Measurements from ENCODE around the gene ZGLP1. TPM values are rescaled to one million over a fixed set of nuclear protein-coding genes. Genes with fewer than 3 reads are reported as not detected.
A peak's percentile ranks its signal among the peaks of the same experiment; 100 is the strongest.

ZGLP1 gene
- total RNA-seq, 3 donors from 2014 or later = 6.9 to 10.1 (median 9.3) TPM

DNA sequence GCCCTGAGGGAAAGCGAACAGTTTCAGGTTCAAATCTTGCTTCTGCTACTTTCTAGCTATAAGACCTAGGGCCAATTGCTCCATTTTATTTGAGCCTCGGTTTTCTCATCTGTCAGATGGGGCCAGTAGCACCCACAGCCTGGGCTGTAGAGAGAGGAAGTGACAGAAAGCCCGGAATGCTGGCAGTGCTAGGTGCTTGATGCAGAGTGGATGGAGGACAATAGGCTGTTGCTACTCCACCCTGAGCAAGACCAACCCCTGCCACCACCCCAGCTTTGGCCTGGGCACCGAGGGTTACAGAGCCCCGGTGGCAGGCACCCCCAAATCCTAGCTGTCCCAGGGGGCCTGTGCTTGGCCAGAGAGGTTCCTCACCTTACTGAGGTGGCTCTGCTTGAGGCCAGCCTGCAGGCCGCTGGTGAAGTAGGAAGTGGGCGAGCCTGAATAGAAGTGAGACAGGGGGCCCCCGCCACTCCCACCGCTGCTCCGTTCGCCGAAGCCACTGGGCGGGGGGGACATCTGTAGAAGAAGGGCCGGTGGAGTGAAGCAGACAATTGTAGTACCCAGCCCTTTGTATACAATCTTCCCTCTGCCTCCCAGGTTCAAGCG, 8.3 kb upstream of the ZGLP1 start:
- ATAC-seq (no peak), DNase-seq (no peak)
- no peak overlapping the region for H3K4me3 Mint-ChIP-seq
- H3K4me1 Mint-ChIP-seq (ENCODE audit: low read depth) = peaks cover 11% of the 10 kb centered on the region
- H3K36me3 Mint-ChIP-seq (ENCODE audit: insufficient read depth) = peaks cover 29% of the 10 kb centered on the region
- H3K27me3 Mint-ChIP-seq (ENCODE audit: low read depth) = no peaks in the 10 kb centered on the region
- H3K9me3 Mint-ChIP-seq = no peaks in the 10 kb centered on the region

DNA sequence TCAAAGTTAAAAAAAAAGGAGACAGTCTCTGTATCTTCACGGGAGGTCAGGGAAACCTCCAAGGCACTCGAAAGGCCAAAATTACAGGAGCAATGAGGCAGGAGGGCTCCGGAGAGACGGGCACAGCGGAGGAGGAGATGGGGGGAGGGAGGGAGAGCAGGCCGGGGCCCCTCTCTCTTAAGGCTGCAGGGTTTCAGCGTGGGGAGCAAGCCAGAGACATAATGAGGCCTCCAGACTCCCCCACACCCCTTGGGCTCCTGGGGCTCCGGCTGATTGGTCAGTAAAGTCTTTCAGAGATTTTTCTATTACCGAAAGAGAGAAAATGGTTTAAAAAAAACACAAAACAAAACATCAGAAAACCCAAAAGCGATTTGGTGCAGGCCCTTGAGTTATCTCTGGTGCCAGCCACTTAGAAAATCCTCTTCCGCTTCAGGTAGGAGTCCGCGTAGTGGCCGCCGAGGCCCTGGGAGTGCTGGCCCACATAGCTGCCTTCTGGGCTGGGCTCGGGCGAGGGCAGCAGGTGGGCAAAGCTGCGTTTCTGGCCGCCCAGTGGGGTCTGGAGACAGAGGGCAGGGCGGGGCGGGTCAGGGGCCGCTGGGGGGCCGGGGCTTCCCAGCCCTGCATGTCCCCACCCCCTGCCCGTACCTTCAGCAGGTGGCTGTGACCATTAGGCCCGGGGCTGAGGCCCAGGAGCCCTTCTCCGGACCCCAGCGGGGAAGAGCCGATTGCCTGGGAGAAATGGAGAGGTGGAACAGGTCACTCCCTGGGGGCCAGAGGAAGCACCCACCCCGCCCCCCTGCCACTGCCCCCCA, 7.6 kb upstream of the ZGLP1 start:
- Mint-ChIP-seq H3K9me3 (no peaks in the 10 kb centered on the region), H3K4me3 (peak overlapping the region; percentile 16), H3K4me1 (ENCODE audit: low read depth) (peaks cover 11% of the 10 kb centered on the region), H3K27me3 (ENCODE audit: low read depth) (no peaks in the 10 kb centered on the region), H3K36me3 (ENCODE audit: insufficient read depth) (peaks cover 29% of the 10 kb centered on the region)
- ATAC-seq (no peak), DNase-seq (no peak)

DNA sequence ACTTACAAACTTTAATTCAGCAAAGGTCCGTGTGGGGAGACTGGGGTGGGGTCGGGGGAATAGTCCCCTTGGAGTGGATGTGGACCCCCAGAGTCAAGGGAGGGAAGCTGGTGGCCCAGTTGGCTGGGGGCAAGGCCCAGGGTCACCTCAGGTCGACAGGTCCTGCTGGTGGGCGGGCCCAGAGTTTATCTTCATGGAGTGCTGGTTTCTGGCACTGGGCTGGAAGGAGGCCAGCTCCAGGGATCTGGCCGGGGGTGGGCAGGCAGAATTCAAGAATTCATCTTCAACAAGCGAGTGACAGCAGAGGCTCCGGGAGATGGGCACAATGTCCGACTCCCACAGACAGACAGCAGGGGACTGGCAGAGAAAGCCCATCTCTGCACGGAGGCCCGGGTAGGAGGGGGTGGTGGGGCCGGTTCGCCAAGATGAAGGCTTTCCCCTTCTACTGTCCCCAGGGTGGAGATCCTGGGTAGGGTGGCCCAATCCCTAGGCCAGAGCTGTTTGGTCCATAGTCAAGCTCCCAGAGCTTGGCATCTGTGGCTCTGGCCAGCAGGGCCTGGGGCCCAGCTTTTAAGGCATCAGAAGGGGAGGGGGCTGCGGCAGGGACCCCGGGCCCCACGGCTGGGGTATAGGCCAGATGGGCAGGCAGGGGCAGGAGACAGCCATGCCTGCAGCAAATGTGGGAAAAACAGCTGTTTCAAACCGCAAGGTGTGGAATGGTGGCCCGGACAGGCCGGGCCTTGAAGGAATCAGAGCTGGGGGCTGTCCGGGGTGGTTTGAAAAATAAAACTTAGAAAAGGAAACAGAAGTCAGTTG, 6.8 kb upstream of the ZGLP1 start:
- H3K4me1 Mint-ChIP-seq (ENCODE audit: low read depth) = peaks cover 11% of the 10 kb centered on the region
- H3K4me3 Mint-ChIP-seq = peak overlapping the region; percentile 93
- ATAC-seq (peak in 1 of 2 donors; percentile 6), DNase-seq (no peak)
- no peaks in the 10 kb centered on the region for H3K27me3 Mint-ChIP-seq (ENCODE audit: low read depth)
- no peaks in the 10 kb centered on the region for H3K9me3 Mint-ChIP-seq
- peaks cover 22% of the 10 kb centered on the region for H3K36me3 Mint-ChIP-seq (ENCODE audit: insufficient read depth)

DNA sequence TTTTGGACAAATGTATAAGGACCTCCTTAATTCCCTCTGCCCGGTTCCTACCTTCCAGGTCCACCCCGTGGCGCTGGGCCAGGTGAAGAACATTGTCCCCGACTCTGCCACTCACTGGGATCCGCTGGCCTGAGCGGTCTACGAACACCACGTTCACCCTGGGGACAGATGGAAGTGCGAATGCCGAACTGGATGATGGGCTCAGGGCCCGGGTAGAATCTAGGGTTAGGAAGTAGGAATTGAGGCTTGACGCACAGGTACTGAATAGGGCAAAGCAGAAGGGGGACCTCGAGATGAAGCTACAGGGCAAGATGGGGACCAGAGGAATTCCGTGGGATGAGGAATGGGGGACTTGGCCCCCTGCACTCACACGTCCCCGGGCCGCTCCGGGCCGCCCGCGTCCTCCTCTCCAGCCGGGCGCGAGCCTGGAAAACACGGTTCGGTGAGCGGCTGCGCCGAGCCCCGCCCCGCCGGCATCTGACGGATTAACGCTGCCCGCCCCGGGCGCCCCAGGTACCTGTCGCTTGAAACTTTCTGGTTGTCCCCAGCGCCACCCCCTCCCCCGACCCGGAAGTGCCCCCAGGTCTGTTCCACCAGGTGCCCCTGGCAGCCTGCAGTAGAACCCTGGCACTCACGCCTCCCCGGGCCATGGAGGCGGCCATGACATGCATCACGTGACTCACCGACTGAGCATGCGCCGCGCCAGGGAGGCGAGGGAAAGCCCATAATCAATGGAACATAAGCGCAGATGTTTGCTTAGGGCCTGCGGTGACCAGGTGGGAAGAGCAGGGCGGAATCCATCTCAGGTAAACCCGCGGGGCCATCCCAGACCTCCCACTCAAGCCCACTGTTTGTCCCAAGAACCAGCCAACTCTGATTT, 6.0 kb upstream of the ZGLP1 start, which contains the start of gene FDX2:
Gene FDX2, minus strand, starts transcription at position 681 of the 880 bp plus-strand sequence. Its CDS starts 19 bp downstream, at position 662.
- no peaks in the 10 kb centered on the region for H3K9me3 Mint-ChIP-seq
- peaks cover 11% of the 10 kb centered on the region for H3K4me1 Mint-ChIP-seq (ENCODE audit: low read depth)
- peaks cover 22% of the 10 kb centered on the region for H3K36me3 Mint-ChIP-seq (ENCODE audit: insufficient read depth)
- peak; percentile 90 to 92 for ATAC-seq
- peak; percentile 92 for DNase-seq
- H3K27me3 Mint-ChIP-seq (ENCODE audit: low read depth) = no peaks in the 10 kb centered on the region
- H3K4me3 Mint-ChIP-seq = peak within 1 kb of the TSS; percentile 93

DNA sequence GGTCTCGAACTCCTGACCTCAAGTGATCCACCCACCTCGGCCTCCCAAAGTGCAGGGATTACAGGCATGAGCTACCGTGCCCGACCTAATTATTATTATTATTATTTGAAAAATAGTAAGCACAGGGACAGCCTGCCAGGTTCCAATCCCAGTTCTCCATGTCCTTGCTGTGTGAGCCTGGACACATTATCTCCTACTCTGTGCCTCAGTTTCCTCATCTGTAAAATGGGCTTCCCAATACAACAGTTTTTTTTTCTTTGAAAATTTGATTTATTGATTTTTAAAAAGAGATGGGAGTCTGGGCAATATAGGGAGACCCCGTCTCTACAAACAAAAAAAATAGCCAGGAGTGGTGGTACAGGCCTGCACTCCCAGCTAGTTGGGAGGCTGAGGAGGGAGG, 3.3 kb downstream of the ZGLP1 start:
- ATAC-seq = no peak

DNA sequence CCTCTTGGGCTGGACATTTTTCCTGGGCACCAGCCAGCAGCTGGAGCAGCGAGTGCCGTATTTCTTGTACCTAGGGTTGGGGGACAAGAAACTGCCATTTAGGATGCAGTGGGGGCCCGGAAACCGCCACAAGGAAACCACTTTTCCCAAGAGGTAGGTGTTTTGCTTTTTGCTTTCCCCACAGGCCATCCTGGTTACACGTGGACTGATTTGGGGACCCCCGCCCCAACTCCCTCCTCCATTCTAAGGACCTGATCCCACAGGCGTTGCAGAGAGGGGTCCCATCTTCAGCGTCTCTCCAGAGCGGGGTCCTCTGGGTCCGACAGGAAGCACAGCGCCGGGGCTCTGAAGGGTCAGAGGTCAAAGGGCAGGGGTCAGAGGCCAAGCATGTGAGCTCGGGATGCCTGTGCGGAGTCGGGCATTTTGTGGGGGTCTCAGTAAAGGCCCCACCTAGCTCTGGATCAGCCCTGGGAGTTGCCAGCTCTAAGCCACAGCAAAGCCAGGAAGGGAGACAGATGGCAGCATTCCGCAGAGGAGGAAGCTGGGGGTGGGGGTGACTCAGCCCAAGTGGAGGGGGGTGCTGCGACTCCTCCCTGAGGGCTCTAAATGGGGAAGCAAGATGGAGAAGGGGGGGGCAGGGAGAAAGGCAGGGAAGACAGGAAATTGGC, 4.3 kb downstream of the ZGLP1 start:
- peaks cover 6% of the 10 kb centered on the region for H3K36me3 Mint-ChIP-seq (ENCODE audit: insufficient read depth)
- H3K4me3 Mint-ChIP-seq = no peak overlapping the region
- ATAC-seq = no peak
- DNase-seq = no peak
- peaks cover 6% of the 10 kb centered on the region for H3K4me1 Mint-ChIP-seq (ENCODE audit: low read depth)
- no peaks in the 10 kb centered on the region for H3K9me3 Mint-ChIP-seq
- no peaks in the 10 kb centered on the region for H3K27me3 Mint-ChIP-seq (ENCODE audit: low read depth)

More for the DNA sequence above, 3.3 kb downstream of the ZGLP1 start:
- H3K4me3 Mint-ChIP-seq = no peak overlapping the region
- peaks cover 6% of the 10 kb centered on the region for H3K4me1 Mint-ChIP-seq (ENCODE audit: low read depth)
- no peak for DNase-seq
- H3K9me3 Mint-ChIP-seq = no peaks in the 10 kb centered on the region
- H3K36me3 Mint-ChIP-seq (ENCODE audit: insufficient read depth) = peaks cover 6% of the 10 kb centered on the region
- no peaks in the 10 kb centered on the region for H3K27me3 Mint-ChIP-seq (ENCODE audit: low read depth)

DNA sequence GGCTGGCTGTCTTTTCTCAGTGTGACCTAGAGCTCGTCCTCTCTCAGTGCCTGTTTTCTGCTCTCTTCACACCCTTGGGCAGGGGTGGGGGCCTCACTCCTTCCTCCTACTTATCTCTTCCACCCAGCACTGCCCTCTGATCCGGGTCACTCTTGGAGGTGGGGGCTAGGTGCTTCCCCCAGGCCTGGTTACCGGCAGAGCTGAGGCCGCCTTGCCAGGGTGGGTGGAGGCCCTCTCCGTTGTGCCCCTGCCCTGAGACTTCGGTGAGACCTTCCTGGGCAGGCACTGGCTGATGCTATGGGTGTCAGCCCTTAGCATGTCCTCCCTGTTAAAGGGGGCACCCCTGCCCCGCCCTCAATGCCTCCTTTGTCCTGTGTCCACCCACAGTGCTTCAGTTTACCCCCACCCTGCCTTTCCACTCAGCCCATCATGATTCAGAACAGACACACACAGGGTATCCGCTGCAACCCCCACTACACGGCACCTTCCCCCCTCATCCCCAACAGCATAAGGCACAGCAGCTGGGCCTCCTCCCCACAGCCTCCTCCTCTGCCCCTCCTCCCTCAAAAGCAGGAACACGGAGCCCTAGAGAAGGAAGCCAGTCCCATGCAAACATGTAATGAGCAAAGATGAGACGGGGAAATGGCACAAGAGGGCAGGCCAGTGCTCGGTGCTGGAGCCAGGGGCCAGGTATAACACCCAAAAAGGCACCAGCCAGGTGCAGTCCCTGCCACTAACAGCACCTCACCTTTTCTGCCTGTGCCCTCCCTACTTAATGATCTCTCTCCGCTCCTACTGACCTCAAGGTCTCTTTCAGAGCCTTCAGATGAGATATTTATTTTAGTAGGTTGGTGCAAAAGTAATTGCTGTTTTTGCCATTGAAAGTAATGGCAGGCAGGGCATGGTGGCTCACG, 9.8 kb downstream of the ZGLP1 start:
- peaks cover 12% of the 10 kb centered on the region for H3K27me3 Mint-ChIP-seq (ENCODE audit: low read depth)
- H3K4me1 Mint-ChIP-seq (ENCODE audit: low read depth) = peaks cover 17% of the 10 kb centered on the region
- no peak overlapping the region for H3K4me3 Mint-ChIP-seq
- H3K36me3 Mint-ChIP-seq (ENCODE audit: insufficient read depth) = peaks cover 6% of the 10 kb centered on the region
- DNase-seq (no peak), ATAC-seq (no peak)
- H3K9me3 Mint-ChIP-seq = no peaks in the 10 kb centered on the region

DNA sequence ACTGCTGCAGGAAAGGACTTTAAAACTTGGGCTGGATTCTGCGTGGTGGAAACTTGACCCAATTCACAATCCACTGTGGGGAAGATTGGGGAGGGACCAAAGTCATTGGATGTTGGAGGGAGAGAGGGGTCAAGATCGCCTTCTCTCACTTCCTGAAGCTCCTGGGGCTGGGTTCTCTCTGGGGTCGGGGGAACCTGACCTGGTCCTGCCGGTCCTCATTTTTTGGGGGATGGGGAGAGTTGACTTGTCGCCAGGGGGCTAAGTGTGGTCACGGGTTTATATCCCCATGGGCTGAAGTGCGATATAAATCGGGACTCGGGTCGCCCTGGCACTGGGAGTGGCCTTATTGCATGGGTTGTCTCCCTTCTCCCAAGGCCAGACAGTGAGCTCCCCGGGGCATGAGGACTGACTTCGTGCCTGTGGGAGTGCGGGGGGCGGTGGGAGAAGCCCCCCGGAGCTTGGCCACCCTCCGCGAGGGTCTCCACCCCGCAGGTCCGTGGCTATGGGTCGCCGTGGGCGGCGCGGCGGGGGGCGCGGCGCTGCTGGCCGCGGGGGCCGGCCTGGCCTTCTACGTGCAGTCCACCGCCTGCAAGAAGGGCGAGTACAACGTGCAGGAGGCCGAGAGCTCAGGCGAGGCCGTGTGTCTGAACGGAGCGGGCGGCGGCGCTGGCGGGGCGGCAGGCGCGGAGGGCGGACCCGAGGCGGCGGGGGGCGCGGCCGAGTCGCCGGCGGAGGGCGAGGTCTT, 13.6 kb downstream of the ZGLP1 start:
- Mint-ChIP-seq H3K4me3 (peak overlapping the region; percentile 77), H3K4me1 (ENCODE audit: low read depth) (peaks cover 39% of the 10 kb centered on the region), H3K9me3 (no peaks in the 10 kb centered on the region), H3K27me3 (ENCODE audit: low read depth) (peaks cover 46% of the 10 kb centered on the region), H3K36me3 (ENCODE audit: insufficient read depth) (no peaks in the 10 kb centered on the region)
- no peak for DNase-seq
- no peak for ATAC-seq

DNA sequence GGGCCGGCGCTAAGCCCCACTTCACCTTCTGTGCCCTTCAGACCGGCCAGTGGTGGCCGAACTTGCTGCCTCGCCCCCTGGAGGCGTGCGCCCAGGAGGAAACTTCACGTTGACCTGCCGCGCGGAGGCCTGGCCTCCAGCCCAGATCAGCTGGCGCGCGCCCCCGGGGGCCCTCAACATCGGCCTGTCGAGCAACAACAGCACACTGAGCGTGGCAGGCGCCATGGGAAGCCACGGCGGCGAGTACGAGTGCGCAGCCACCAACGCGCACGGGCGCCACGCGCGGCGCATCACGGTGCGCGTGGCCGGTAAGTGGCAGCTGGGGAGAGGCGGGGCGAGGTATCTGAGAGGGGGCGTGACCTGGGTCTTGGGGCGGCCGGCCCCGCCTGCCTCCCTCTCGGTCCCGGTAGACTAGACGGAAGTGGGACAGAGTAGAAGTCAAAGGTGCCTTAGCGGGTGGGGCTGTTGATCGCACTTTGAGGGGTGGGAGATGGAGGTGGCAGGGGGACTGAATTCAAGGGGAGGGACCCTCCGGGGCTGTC, 14.2 kb downstream of the ZGLP1 start:
- peak; percentile 30 to 50 for ATAC-seq
- DNase-seq = peak; percentile 63
- Mint-ChIP-seq H3K4me3 (peak overlapping the region; percentile 77), H3K9me3 (no peaks in the 10 kb centered on the region), H3K27me3 (ENCODE audit: low read depth) (peaks cover 53% of the 10 kb centered on the region), H3K36me3 (ENCODE audit: insufficient read depth) (no peaks in the 10 kb centered on the region), H3K4me1 (ENCODE audit: low read depth) (peaks cover 46% of the 10 kb centered on the region)

DNA sequence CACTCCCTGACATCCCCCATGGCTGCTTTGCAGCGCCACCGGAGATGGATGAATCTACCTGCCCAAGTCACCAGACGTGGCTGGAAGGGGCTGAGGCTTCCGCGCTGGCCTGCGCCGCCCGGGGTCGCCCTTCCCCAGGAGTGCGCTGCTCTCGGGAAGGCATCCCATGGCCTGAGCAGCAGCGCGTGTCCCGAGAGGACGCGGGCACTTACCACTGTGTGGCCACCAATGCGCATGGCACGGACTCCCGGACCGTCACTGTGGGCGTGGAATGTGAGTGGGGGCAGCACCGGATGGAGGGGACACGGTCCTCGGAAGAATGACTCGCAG, 15.3 kb downstream of the ZGLP1 start:
- Mint-ChIP-seq H3K36me3 (ENCODE audit: insufficient read depth) (no peaks in the 10 kb centered on the region), H3K4me1 (ENCODE audit: low read depth) (peaks cover 53% of the 10 kb centered on the region), H3K27me3 (ENCODE audit: low read depth) (peaks cover 59% of the 10 kb centered on the region), H3K4me3 (no peak overlapping the region), H3K9me3 (no peaks in the 10 kb centered on the region)
- DNase-seq (no peak), ATAC-seq (no peak)

DNA sequence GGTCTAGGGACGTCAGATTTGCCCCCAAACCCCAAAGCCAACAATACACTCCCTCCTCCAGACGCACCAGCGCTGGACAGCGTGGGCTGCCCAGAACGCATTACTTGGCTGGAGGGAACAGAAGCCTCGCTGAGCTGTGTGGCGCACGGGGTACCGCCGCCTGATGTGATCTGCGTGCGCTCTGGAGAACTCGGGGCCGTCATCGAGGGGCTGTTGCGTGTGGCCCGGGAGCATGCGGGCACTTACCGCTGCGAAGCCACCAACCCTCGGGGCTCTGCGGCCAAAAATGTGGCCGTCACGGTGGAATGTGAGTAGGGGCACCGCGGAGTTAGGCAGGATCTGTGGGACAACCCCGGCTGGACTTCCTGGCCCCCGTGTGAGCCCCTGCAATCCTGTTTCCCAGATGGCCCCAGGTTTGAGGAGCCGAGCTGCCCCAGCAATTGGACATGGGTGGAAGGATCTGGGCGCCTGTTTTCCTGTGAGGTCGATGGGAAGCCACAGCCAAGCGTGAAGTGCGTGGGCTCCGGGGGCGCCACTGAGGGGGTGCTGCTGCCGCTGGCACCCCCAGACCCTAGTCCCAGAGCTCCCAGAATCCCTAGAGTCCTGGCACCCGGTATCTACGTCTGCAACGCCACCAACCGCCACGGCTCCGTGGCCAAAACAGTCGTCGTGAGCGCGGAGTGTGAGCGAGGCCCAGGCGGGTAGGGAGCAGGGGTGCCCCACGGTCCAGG, 15.8 kb downstream of the ZGLP1 start:
- H3K9me3 Mint-ChIP-seq = no peaks in the 10 kb centered on the region
- H3K27me3 Mint-ChIP-seq (ENCODE audit: low read depth) = peaks cover 64% of the 10 kb centered on the region
- ATAC-seq (no peak), DNase-seq (no peak)
- no peak overlapping the region for H3K4me3 Mint-ChIP-seq
- H3K36me3 Mint-ChIP-seq (ENCODE audit: insufficient read depth) = no peaks in the 10 kb centered on the region
- H3K4me1 Mint-ChIP-seq (ENCODE audit: low read depth) = peaks cover 59% of the 10 kb centered on the region
